HL-60 (cell line): ENCODE results near the gene ELOVL6.

ENCODE experiments used
- DNase-seq, 2 experiments: peaks; one replicate each; pipeline ENCODE4 v3.0.0-alpha.2; 2010 to 2020; ENCODE audit warnings: low read depth in 1 of 2, low spot score in 1 of 2
- H3K27ac ChIP-seq: fragments of 250-450 bp; sonication (Bioruptor Pico); replicated peaks from 2 replicates; pipeline ENCODE4 v1.5.1; 2020; ENCODE audit warnings: mild to moderate bottlenecking, moderate library complexity
- H3K27me3 ChIP-seq: fragments of 250-450 bp; sonication (Bioruptor Pico); 2 replicates; pipeline ENCODE4 v1.5.1; 2021; ENCODE audit warnings: mild to moderate bottlenecking, moderate library complexity; ENCODE audit not compliant: insufficient read depth, poor library complexity, severe bottlenecking
- H3K4me3 ChIP-seq: replicated peaks from 2 replicates; pipeline ENCODE4 v1.5.1; 2011; ENCODE audit warnings: mild to moderate bottlenecking, control low read depth, low read length; ENCODE audit not compliant: insufficient read depth
- CTCF ChIP-seq: IDR thresholded peaks from one replicate; pipeline ENCODE4 v1.5.1; 2011; ENCODE audit warnings: low read length, control low read depth, inconsistent platforms; ENCODE audit not compliant: insufficient read depth
- GABPA ChIP-seq: IDR thresholded peaks from 2 replicates; pipeline ENCODE4 v1.6.1; 2012; ENCODE audit warnings: low read depth
- POLR2AphosphoS5 ChIP-seq: IDR thresholded peaks from 2 replicates; pipeline ENCODE4 v1.6.1; 2012; ENCODE audit warnings: low read depth
- REST ChIP-seq: IDR thresholded peaks from 2 replicates; pipeline ENCODE4 v1.6.1; 2012; ENCODE audit warnings: low read depth; ENCODE audit not compliant: insufficient replicate concordance
- SPI1 ChIP-seq: IDR thresholded peaks from 2 replicates; pipeline ENCODE4 v1.6.1; 2012; ENCODE audit warnings: low read depth, mild to moderate bottlenecking, borderline replicate concordance

Gene ELOVL6

GRCh38 chr4:110099638-110100037 is 98.8 kb downstream of the ELOVL6 start:
- H3K4me3 ChIP-seq, result no peak overlapping the region
- TF ChIP-seq REST (no peak), CTCF (no peak), GABPA (no peak), SPI1 (no peak), POLR2AphosphoS5 (no peak)
- no peak for DNase-seq
- H3K27ac ChIP-seq, result no peak overlapping the region
- no peaks in the 10 kb centered on the region for H3K27me3 ChIP-seq

DNA sequence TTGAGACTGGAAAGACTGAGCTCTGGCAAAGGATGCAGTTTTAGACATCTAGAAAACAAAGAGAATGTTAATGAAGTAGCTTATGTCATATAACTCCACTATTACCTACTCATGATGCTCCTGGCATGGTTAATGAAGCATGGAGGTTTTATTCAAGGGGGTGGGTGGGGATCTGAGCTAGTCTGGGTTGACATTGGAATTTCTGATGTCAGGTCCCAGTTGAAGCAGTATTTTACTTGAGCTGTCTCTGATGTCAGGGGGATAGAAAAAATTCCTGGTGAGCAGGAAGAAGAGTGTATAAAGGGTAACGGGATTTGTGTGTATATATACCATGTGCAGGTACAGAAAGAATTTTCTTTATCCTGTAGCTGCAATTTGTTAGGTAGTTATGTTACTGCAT is 102.0 kb downstream of the ELOVL6 start:
- H3K27ac ChIP-seq, result no peak overlapping the region
- no peak for DNase-seq
- H3K27me3 ChIP-seq, result no peaks in the 10 kb centered on the region
- no peak overlapping the region for H3K4me3 ChIP-seq
- no peak for TF ChIP-seq CTCF
- no peak for TF ChIP-seq SPI1
- TF ChIP-seq GABPA, result no peak
- no peak for TF ChIP-seq REST
- no peak for TF ChIP-seq POLR2AphosphoS5

DNA sequence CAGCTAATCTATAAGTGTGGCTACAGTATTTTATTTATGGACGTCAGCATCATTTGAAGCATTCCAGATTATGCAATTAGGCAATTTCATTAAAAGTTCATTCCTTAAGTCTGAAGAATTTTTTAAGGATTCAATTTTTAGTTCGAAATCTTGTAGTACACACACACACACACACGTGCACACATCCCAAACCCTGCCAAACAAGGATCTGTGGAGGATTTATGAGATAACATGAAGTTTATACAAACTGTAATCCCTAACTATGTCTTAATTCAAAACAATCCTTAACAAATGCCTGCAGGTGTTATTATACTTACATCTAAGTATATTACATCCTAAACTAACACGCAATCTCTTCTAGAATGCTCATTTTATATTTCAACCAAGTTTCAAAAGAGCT is 105.8 kb downstream of the ELOVL6 start:
- H3K4me3 ChIP-seq, result no peak overlapping the region
- H3K27me3 ChIP-seq, result no peaks in the 10 kb centered on the region
- no peak for DNase-seq
- no peak overlapping the region for H3K27ac ChIP-seq
- no peak for TF ChIP-seq SPI1
- TF ChIP-seq POLR2AphosphoS5, result no peak
- TF ChIP-seq REST, result no peak
- TF ChIP-seq CTCF, result no peak
- TF ChIP-seq GABPA, result no peak
